NCI-H526 treated with DMSO at 0.1 percent for 48 hours (cell line): ENCODE results near the gene UGT1A10.
"Not testable (repeated sequence)": the region's sequence is repeated elsewhere in the genome, so short reads cannot be mapped to it uniquely, and the experiment has no call there.

ENCODE experiments used
- DNase-seq: peaks from one replicate; lab custom pipeline; 2025; lab: John Stamatoyannopoulos, UW

Gene UGT1A10

GRCh38 chr2:233692648-233693047, 56.4 kb downstream of the UGT1A10 start, which contains the start of gene UGT1A6:
TSS of gene UGT1A6 (plus strand) at chr2:233692890. CDS start at chr2:233693005, 115 bp downstream.
- no peak for DNase-seq

- no peak for DNase-seq
Measured at GRCh38 chr2:233693963-233694362, 57.7 kb downstream of the UGT1A10 start.

GRCh38 chr2:233698740-233699139, 62.5 kb downstream of the UGT1A10 start:
- DNase-seq: no peak

- no peak for DNase-seq
Measured at GRCh38 chr2:233699424-233700027, 63.3 kb downstream of the UGT1A10 start.

GRCh38 chr2:233700028-233700635, 63.9 kb downstream of the UGT1A10 start:
- DNase-seq: no peak

GRCh38 chr2:233700842-233701241, 64.6 kb downstream of the UGT1A10 start:
- DNase-seq: not testable (repeated sequence)

GRCh38 chr2:233702238-233702637, 66.0 kb downstream of the UGT1A10 start:
- no peak for DNase-seq

- DNase-seq: no peak
Measured at GRCh38 chr2:233705911-233706506, 69.8 kb downstream of the UGT1A10 start.

GRCh38 chr2:233706720-233707119, 70.5 kb downstream of the UGT1A10 start:
- no peak for DNase-seq

GRCh38 chr2:233707940-233708644, 71.8 kb downstream of the UGT1A10 start:
- no peak for DNase-seq

- no peak for DNase-seq
Measured at GRCh38 chr2:233708942-233709341, 72.7 kb downstream of the UGT1A10 start.

GRCh38 chr2:233711312-233712008, 75.2 kb downstream of the UGT1A10 start:
- peak; percentile 5 for DNase-seq

GRCh38 chr2:233712611-233713261, 76.5 kb downstream of the UGT1A10 start, which contains the start of gene UGT1A5:
TSS of gene UGT1A5 (plus strand) at chr2:233712907. CDS start at chr2:233712992, 85 bp downstream.
- DNase-seq: no peak

GRCh38 chr2:233713262-233713615, 77.0 kb downstream of the UGT1A10 start:
- no peak for DNase-seq

- no peak for DNase-seq
Measured at GRCh38 chr2:233714121-233714520, 77.9 kb downstream of the UGT1A10 start.

- DNase-seq: no peak
Measured at GRCh38 chr2:233718552-233718951, 82.3 kb downstream of the UGT1A10 start, which contains the start of gene UGT1A4. TSS of gene UGT1A4 (plus strand) at chr2:233718736. CDS start at chr2:233718821, 85 bp downstream.

- DNase-seq: no peak
Measured at GRCh38 chr2:233728723-233729301, 92.6 kb downstream of the UGT1A10 start, which contains the start of gene UGT1A3. TSS of gene UGT1A3 (plus strand) at chr2:233729042. CDS start at chr2:233729127, 85 bp downstream.

GRCh38 chr2:233736868-233737653, 100.8 kb downstream of the UGT1A10 start:
- not testable (repeated sequence) for DNase-seq

GRCh38 chr2:233740870-233741269, 104.6 kb downstream of the UGT1A10 start:
- DNase-seq: no peak
